ENCODE measurements around the gene PCOLCE2.

GRCh38 chr3:142853270-142854168 lies 35.4 kb downstream of the PCOLCE2 start:
- TF ChIP-seq EZH2 (IDR thresholded peaks at IDR 0.05; ENCODE audit: borderline replicate concordance, low read length) (no peak), CTCF (conservative IDR thresholded peaks at IDR 0.05 in 1 of 2, IDR thresholded peaks at IDR 0.05 in 1 of 2; ENCODE audit: extremely low read depth in 1 of 2, insufficient read depth in 1 of 2, low read depth in 1 of 2, low read length in 2 of 2) (no peak)

Data from mammary epithelial cell (primary cell).